ENCODE results near the gene BOD1L1. TPM values are rescaled to one million over a fixed set of nuclear protein-coding genes. Genes with fewer than 3 reads are reported as not detected.

The BOD1L1 gene
- total RNA-seq, 1 experiment from 2014 or later: 37.2 TPM

DNA sequence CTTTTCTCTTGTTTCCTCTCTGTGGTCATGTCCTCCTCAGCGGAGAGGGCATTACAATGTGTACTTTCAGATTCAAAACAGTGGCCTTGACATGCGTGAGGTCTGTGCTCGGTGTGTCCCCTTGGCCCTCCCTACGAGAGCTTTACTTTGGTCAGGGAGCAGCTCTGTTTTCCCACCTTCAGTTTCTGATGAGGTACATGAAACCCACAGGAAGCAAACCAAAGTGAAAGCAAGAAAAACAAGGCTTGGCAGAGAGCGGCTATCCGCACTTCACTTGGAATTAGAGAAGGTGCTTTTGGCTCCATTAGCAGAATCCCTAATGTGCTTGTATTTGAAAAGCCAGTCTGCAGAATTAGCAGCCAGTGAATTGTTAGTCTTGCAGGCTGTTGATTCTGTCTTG is 19.5 kb upstream of the BOD1L1 start:
- Mint-ChIP-seq H3K27me3 (ENCODE audit: insufficient read depth, unreplicated experiment) (peaks cover 11% of the 10 kb centered on the region), H3K4me3 (ENCODE audit: unreplicated experiment) (no peak overlapping the region), H3K27ac (ENCODE audit: unreplicated experiment) (no peak overlapping the region), H3K36me3 (ENCODE audit: insufficient read depth, unreplicated experiment) (no peaks in the 10 kb centered on the region), H3K4me1 (ENCODE audit: low read depth, unreplicated experiment) (no peaks in the 10 kb centered on the region), H3K9me3 (ENCODE audit: unreplicated experiment) (no peaks in the 10 kb centered on the region)
- no peak for TF ChIP-seq CTCF (IDR thresholded peaks at IDR 0.05; ENCODE audit: insufficient read depth in 1 of 2, low read depth in 1 of 2, low read length in 1 of 2, severe bottlenecking in 1 of 2, unreplicated experiment in 1 of 2)
- Histone ChIP-seq H3K27me3 (replicated peaks; ENCODE audit: control insufficient read depth, insufficient read depth, low read length) (no peaks in the 10 kb centered on the region), H3K36me3 (ENCODE audit: control insufficient read depth, insufficient read depth, low read length) (no peaks in the 10 kb centered on the region), H3K9me3 (no peaks in the 10 kb centered on the region), H3K4me3 (ENCODE audit: low read depth, low read length) (no peak overlapping the region), H3K4me1 (no peaks in the 10 kb centered on the region)
- ChIA-PET POLR2A (no interaction called here), CTCF (no interaction called here)
- intact Hi-C loops (cut with micrococcal nuclease; ENCODE audit: unreplicated experiment): no loop called here
- DNase-seq: no peak
- no TSS peak for BruUV-seq (replicated peaks)

DNA sequence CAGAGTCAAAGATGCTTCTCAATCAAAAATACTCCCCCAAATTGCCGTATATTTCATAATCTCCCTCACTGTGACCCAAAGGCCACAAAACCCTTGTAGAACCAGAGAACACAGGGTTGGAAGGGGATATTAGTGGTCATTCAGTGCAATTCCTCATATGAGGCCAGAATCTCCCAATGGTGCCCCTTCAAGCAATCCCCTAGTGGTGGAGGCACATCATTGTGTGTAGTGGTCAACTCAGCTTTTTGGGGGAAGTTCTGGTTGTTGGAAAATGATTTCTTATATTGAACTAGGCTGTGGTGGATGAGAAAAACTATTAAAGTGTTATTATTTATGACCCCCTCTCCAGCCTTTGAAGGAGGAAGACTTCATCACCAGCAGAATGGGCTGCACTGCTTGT is 17.6 kb upstream of the BOD1L1 start:
- no peak overlapping the region for H3K27ac Mint-ChIP-seq (ENCODE audit: unreplicated experiment)
- intact Hi-C loops (cut with micrococcal nuclease; ENCODE audit: unreplicated experiment): no loop called here
- H3K4me1 ChIP-seq: no peaks in the 10 kb centered on the region
- no peaks in the 10 kb centered on the region for H3K4me1 Mint-ChIP-seq (ENCODE audit: low read depth, unreplicated experiment)
- no peaks in the 10 kb centered on the region for H3K9me3 ChIP-seq
- no TSS peak for BruUV-seq (replicated peaks)
- no peak for DNase-seq
- no peak for TF ChIP-seq CTCF (IDR thresholded peaks at IDR 0.05; ENCODE audit: insufficient read depth in 1 of 2, low read depth in 1 of 2, low read length in 1 of 2, severe bottlenecking in 1 of 2, unreplicated experiment in 1 of 2)
- no peaks in the 10 kb centered on the region for H3K36me3 Mint-ChIP-seq (ENCODE audit: insufficient read depth, unreplicated experiment)
- no peaks in the 10 kb centered on the region for H3K9me3 Mint-ChIP-seq (ENCODE audit: unreplicated experiment)
- ChIA-PET CTCF (no interaction called here), POLR2A (no interaction called here)
- H3K36me3 ChIP-seq (ENCODE audit: control insufficient read depth, insufficient read depth, low read length): no peaks in the 10 kb centered on the region
- H3K4me3 Mint-ChIP-seq (ENCODE audit: unreplicated experiment): no peak overlapping the region
- no peaks in the 10 kb centered on the region for H3K27me3 ChIP-seq (replicated peaks; ENCODE audit: control insufficient read depth, insufficient read depth, low read length)
- no peak overlapping the region for H3K4me3 ChIP-seq (ENCODE audit: low read depth, low read length)
- peaks cover 11% of the 10 kb centered on the region for H3K27me3 Mint-ChIP-seq (ENCODE audit: insufficient read depth, unreplicated experiment)

DNA sequence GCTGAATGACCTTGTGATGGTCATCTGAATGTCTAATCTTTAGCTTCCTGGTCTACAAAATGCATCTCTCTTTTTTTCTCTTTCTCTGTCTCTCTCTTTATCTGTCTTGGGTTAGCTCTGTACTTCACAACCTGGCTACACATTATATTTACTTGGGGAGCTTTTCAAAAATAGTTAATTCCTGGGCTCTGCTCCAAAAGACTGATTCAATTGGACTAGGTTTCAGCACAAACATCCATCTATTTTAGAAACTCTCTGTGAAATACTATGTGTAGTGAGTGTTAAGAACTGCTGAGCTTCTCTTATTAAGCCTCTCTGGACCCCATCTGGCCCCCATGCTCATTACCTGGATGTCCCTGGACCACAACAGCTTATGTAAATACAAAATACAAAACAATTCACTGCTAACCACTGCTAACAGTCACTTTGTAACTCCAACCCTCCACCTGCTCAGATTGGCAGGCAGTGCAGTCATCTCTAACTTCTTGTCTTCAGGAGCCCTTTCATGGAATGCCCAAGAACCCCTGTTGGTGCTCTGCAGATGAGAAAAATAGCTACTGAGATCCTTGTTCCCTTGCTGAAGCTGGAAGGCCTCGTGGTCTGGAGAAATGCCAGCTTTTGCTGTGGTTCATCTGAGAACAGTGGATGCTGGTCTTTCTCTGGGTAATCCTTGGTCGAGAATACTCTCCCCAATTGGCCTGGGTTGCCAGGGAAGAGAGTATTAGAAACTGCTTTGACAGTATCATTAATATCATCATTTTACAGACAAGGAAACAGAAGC is 14.8 kb upstream of the BOD1L1 start:
- CTCF ChIA-PET: no interaction called here
- DNase-seq: no peak
- no TSS peak for BruUV-seq (replicated peaks)
- Mint-ChIP-seq H3K36me3 (ENCODE audit: insufficient read depth, unreplicated experiment) (no peaks in the 10 kb centered on the region), H3K27me3 (ENCODE audit: insufficient read depth, unreplicated experiment) (peaks cover 12% of the 10 kb centered on the region), H3K4me1 (ENCODE audit: low read depth, unreplicated experiment) (no peaks in the 10 kb centered on the region), H3K9me3 (ENCODE audit: unreplicated experiment) (no peaks in the 10 kb centered on the region), H3K4me3 (ENCODE audit: unreplicated experiment) (no peak overlapping the region), H3K27ac (ENCODE audit: unreplicated experiment) (no peak overlapping the region)
- no peaks in the 10 kb centered on the region for H3K36me3 ChIP-seq (ENCODE audit: control insufficient read depth, insufficient read depth, low read length)
- no peaks in the 10 kb centered on the region for H3K4me1 ChIP-seq
- H3K27me3 ChIP-seq (replicated peaks; ENCODE audit: control insufficient read depth, insufficient read depth, low read length): no peaks in the 10 kb centered on the region
- intact Hi-C loops (cut with micrococcal nuclease; ENCODE audit: unreplicated experiment): no loop called here
- POLR2A ChIA-PET: no interaction called here
- no peak for TF ChIP-seq CTCF (IDR thresholded peaks at IDR 0.05; ENCODE audit: insufficient read depth in 1 of 2, low read depth in 1 of 2, low read length in 1 of 2, severe bottlenecking in 1 of 2, unreplicated experiment in 1 of 2)
- no peak overlapping the region for H3K4me3 ChIP-seq (ENCODE audit: low read depth, low read length)
- no peaks in the 10 kb centered on the region for H3K9me3 ChIP-seq

Data from Caco-2 (cell line).